Activated CD8-positive, alpha-beta T cell treated with anti-CD3 and anti-CD28 coated beads for 36 hours (primary cell): Measurements from ENCODE around the gene C10orf105. TPM values are rescaled to one million over a fixed set of nuclear protein-coding genes. Genes with fewer than 3 reads are reported as not detected.

Experiments
- ATAC-seq: fragments of 200-7000 bp; cut with Tn5 transposase; one replicate; pipeline ENCODE4 v1.10.0; 2021; ENCODE audit warnings: mild to moderate bottlenecking, moderate library complexity
- CTCF ChIA-PET: fragments of 350-600 bp; sonication (Branson Sonifier 250); formaldehyde crosslinking; loops from one replicate; lab custom pipeline; 2021; ENCODE audit warnings: antibody characterized with exemption; lab: Charles Lee
- POLR2A ChIA-PET: fragments of 350-600 bp; sonication (Branson Sonifier 250); formaldehyde crosslinking; loops from one replicate; lab custom pipeline; 2021; ENCODE audit warnings: antibody characterized with exemption; lab: Charles Lee
- DNase-seq: peaks from one replicate; pipeline ENCODE4 v3.0.0-alpha.2; 2020
- H3K27ac Mint-ChIP-seq: one replicate; pipeline ENCODE4 v1.8.0; 2021; ENCODE audit warnings: mild to moderate bottlenecking, mixed read lengths
- H3K27me3 Mint-ChIP-seq: one replicate; pipeline ENCODE4 v1.8.0; 2021; ENCODE audit warnings: mixed read lengths
- H3K36me3 Mint-ChIP-seq: one replicate; pipeline ENCODE4 v1.8.0; 2021; ENCODE audit warnings: low read depth, mixed read lengths
- H3K4me1 Mint-ChIP-seq: one replicate; pipeline ENCODE4 v1.8.0; 2021; ENCODE audit warnings: low read depth, mixed read lengths
- H3K4me3 Mint-ChIP-seq: one replicate; pipeline ENCODE4 v1.8.0; 2021; ENCODE audit warnings: mild to moderate bottlenecking, moderate library complexity, mixed read lengths
- H3K9me3 Mint-ChIP-seq: one replicate; pipeline ENCODE4 v1.8.0; 2021; ENCODE audit warnings: mixed read lengths
- CTCF ChIP-seq: fragments of 200-600 bp; IDR thresholded peaks from one replicate; pipeline ENCODE4 v1.8.0; 2022; ENCODE audit warnings: antibody characterized with exemption, mild to moderate bottlenecking
- intact Hi-C: fragments of 100-400 bp; cut with micrococcal nuclease; formaldehyde crosslinking; loops from one replicate; pipeline ENCODE4 v1.10.0; 2022
- total RNA-seq, 2 experiments: library from RNA; stranded (reverse); gene quantifications; one replicate each; pipeline ENCODE4 v1.2.3, GENCODE V29; 2021

Gene C10orf105
- total RNA-seq, 2 experiments from 2014 or later: 0.16 to 0.27 TPM

- no peak for TF ChIP-seq CTCF
- Mint-ChIP-seq H3K27me3 (no peaks in the 10 kb centered on the region), H3K4me3 (no peak overlapping the region), H3K9me3 (no peaks in the 10 kb centered on the region), H3K36me3 (no peaks in the 10 kb centered on the region), H3K27ac (peak overlapping the region; percentile 7), H3K4me1 (peaks cover 31% of the 10 kb centered on the region)
- ATAC-seq: no peak
- no peak for DNase-seq
- intact Hi-C loops: loop anchor here (10.0 kb wide), 1 partner anchor 323 kb away; no protein-coding TSS in a partner anchor
- POLR2A ChIA-PET: no interaction called here
- CTCF ChIA-PET: interaction anchor here (0.8 to 12.4 kb wide), 27 partner anchors 10 to 395 kb away, joined by 3 to 189 read pairs (median 9); partner anchors contain the start of genes C10orf105, SLC29A3 and VSIR
Observed at GRCh38 chr10:71707240-71707789, 12.3 kb downstream of the C10orf105 start.

GRCh38 chr10:71706216-71707121 is 13.1 kb downstream of the C10orf105 start:
- no peaks in the 10 kb centered on the region for H3K27me3 Mint-ChIP-seq
- no peak overlapping the region for H3K27ac Mint-ChIP-seq
- no peak for TF ChIP-seq CTCF
- H3K9me3 Mint-ChIP-seq: no peaks in the 10 kb centered on the region
- ChIA-PET CTCF (interaction anchor here (0.8 to 12.4 kb wide), 16 partner anchors 11 to 329 kb away, joined by 3 to 189 read pairs (median 12); partner anchors contain the start of gene VSIR), POLR2A (interaction anchor here (0.8 to 2.2 kb wide), 4 partner anchors 7 to 272 kb away, joined by 3 to 7 read pairs (median 3); no protein-coding TSS in a partner anchor)
- no peak for ATAC-seq
- no peaks in the 10 kb centered on the region for H3K36me3 Mint-ChIP-seq
- no peak for DNase-seq
- intact Hi-C loops: loop anchor here (10.0 kb wide), 1 partner anchor 322 kb away; no protein-coding TSS in a partner anchor
- H3K4me3 Mint-ChIP-seq: no peak overlapping the region
- peaks cover 24% of the 10 kb centered on the region for H3K4me1 Mint-ChIP-seq

- no peak for DNase-seq
- ChIA-PET CTCF (interaction anchor here (0.9 to 12.4 kb wide), 8 partner anchors 11 to 321 kb away, joined by 3 to 189 read pairs (median 5); partner anchors contain the start of gene VSIR), POLR2A (interaction anchor here (0.8 to 2.2 kb wide), 4 partner anchors 8 to 271 kb away, joined by 3 to 7 read pairs (median 3); no protein-coding TSS in a partner anchor)
- Mint-ChIP-seq H3K4me3 (no peak overlapping the region), H3K27me3 (no peaks in the 10 kb centered on the region), H3K4me1 (peaks cover 25% of the 10 kb centered on the region), H3K27ac (no peak overlapping the region), H3K36me3 (no peaks in the 10 kb centered on the region), H3K9me3 (no peaks in the 10 kb centered on the region)
- intact Hi-C loops: loop anchor here (10.0 kb wide), 1 partner anchor 321 kb away; no protein-coding TSS in a partner anchor
- no peak for TF ChIP-seq CTCF
- ATAC-seq: no peak
Observed at GRCh38 chr10:71705582-71705981, 14.0 kb downstream of the C10orf105 start.

- no peak for TF ChIP-seq CTCF
- DNase-seq (no peak), ATAC-seq (no peak)
- Mint-ChIP-seq H3K36me3 (no peaks in the 10 kb centered on the region), H3K27me3 (no peaks in the 10 kb centered on the region), H3K27ac (no peak overlapping the region), H3K4me3 (no peak overlapping the region), H3K4me1 (peaks cover 25% of the 10 kb centered on the region), H3K9me3 (no peaks in the 10 kb centered on the region)
- CTCF ChIA-PET: interaction anchor here (1.8 to 12.4 kb wide), 4 partner anchors 10 to 320 kb away, joined by 4 to 189 read pairs (median 7); no protein-coding TSS in a partner anchor
- intact Hi-C loops: loop anchor here (10.0 kb wide), 1 partner anchor 320 kb away; no protein-coding TSS in a partner anchor
- POLR2A ChIA-PET: interaction anchor here (2.2 kb wide), 1 partner anchor 9 kb away, joined by 7 read pairs; no protein-coding TSS in a partner anchor
Observed at GRCh38 chr10:71704816-71705215, 14.8 kb downstream of the C10orf105 start.
